Uterus (tissue), 4 donors: Measurements from ENCODE around the gene ELP4. TPM values are rescaled to one million over a fixed set of nuclear protein-coding genes. Genes with fewer than 3 reads are reported as not detected.

Experiments used
- DNase-seq, 2 donors: peaks; one replicate each; pipeline ENCODE4 v3.0.0-alpha.2; 2019 to 2020
- H3K27ac ChIP-seq, 2 donors: fragments of 200-600 bp; sonication (generic); 1 replicate in 1 of 2; 2 replicates in 1 of 2; pipeline ENCODE4 v1.5.1; 2016 to 2018
- H3K27me3 ChIP-seq, 2 donors: fragments of 200-600 bp; sonication (generic); one replicate each; pipeline ENCODE4 v1.5.1; 2018 to 2019; ENCODE audit warnings: control low read depth in 1 of 2
- H3K36me3 ChIP-seq, 2 donors: fragments of 200-600 bp; sonication (generic); one replicate each; pipeline ENCODE4 v1.5.1; 2019; ENCODE audit warnings: control low read depth in 1 of 2
- H3K4me1 ChIP-seq, 2 donors: fragments of 200-600 bp; sonication (generic); one replicate each; pipeline ENCODE4 v1.5.1; 2018 to 2019; ENCODE audit warnings: control low read depth in 1 of 2
- H3K4me3 ChIP-seq, 2 donors: fragments of 200-600 bp; sonication (generic); 1 replicate in 1 of 2; 2 replicates in 1 of 2; pipeline ENCODE4 v1.5.1; 2018 to 2019; ENCODE audit warnings: mild to moderate bottlenecking in 1 of 2
- H3K9me3 ChIP-seq, 2 donors: fragments of 200-600 bp; sonication (generic); one replicate each; pipeline ENCODE4 v1.5.1; 2019; ENCODE audit warnings: control low read depth in 1 of 2
- POLR2A ChIP-seq, 2 donors: fragments of 450-650 bp; IDR thresholded peaks; one replicate each; pipeline ENCODE4 v1.6.1; 2016; ENCODE audit warnings: antibody characterized with exemption in 2 of 2, mild to moderate bottlenecking in 1 of 2, moderate library complexity in 1 of 2
- intact Hi-C: fragments of 100-400 bp; cut with DNase I; formaldehyde crosslinking; loops from one replicate; pipeline ENCODE4 v1.15.1; 2023; ENCODE audit warnings: low total_unique reads
- total RNA-seq, 4 donors: library from RNA; depleted of rRNA in 3 of 4; stranded (reverse); fragments of >200 nt in 3 of 4; gene quantifications; one replicate each; pipeline versions ENCODE4 v1.1.0 to v1.2.4, GENCODE V29; 2014 to 2023
- TF ChIP-seq, protein P1 (sequence below), 4 experiments: fragments of 200-600 bp in 2 of 4; fragments of 450-650 bp in 2 of 4; sonication (generic) in 2 of 4; IDR thresholded peaks; one replicate each; pipeline ENCODE4 v1.5.1; 2016 to 2019; ENCODE audit warnings: antibody characterized with exemption in 4 of 4, mild to moderate bottlenecking in 2 of 4, moderate library complexity in 1 of 4
- donor health status: DM: yes; HTN: yes; CAD: no.

Gene ELP4
- total RNA-seq, 4 donors from 2014 or later = 18.4 to 51.2 (median 21.2) TPM

GRCh38 chr11:31767066-31767465, 257.5 kb downstream of the ELP4 start:
- intact Hi-C loops = no loop called here
- no peak for DNase-seq
- H3K27ac ChIP-seq = no peak overlapping the region
- no peak for TF ChIP-seq POLR2A (IDR thresholded peaks at IDR 0.05)
- TF ChIP-seq, protein P1, sequence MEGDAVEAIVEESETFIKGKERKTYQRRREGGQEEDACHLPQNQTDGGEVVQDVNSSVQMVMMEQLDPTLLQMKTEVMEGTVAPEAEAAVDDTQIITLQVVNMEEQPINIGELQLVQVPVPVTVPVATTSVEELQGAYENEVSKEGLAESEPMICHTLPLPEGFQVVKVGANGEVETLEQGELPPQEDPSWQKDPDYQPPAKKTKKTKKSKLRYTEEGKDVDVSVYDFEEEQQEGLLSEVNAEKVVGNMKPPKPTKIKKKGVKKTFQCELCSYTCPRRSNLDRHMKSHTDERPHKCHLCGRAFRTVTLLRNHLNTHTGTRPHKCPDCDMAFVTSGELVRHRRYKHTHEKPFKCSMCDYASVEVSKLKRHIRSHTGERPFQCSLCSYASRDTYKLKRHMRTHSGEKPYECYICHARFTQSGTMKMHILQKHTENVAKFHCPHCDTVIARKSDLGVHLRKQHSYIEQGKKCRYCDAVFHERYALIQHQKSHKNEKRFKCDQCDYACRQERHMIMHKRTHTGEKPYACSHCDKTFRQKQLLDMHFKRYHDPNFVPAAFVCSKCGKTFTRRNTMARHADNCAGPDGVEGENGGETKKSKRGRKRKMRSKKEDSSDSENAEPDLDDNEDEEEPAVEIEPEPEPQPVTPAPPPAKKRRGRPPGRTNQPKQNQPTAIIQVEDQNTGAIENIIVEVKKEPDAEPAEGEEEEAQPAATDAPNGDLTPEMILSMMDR (IDR thresholded peaks at IDR 0.05) = no peak
- no peaks in the 10 kb centered on the region for H3K36me3 ChIP-seq
- no peak overlapping the region for H3K4me3 ChIP-seq
- no peaks in the 10 kb centered on the region for H3K9me3 ChIP-seq
- H3K4me1 ChIP-seq = no peaks in the 10 kb centered on the region
- no peaks in the 10 kb centered on the region for H3K27me3 ChIP-seq

GRCh38 chr11:31767685-31768084, 258.1 kb downstream of the ELP4 start:
- Histone ChIP-seq H3K9me3 (no peaks in the 10 kb centered on the region), H3K36me3 (no peaks in the 10 kb centered on the region), H3K27me3 (no peaks in the 10 kb centered on the region), H3K4me1 (no peaks in the 10 kb centered on the region), H3K4me3 (no peak overlapping the region), H3K27ac (no peak overlapping the region)
- no peak for DNase-seq
- TF ChIP-seq, protein P1 (IDR thresholded peaks at IDR 0.05) = no peak
- no peak for TF ChIP-seq POLR2A (IDR thresholded peaks at IDR 0.05)
- intact Hi-C loops = no loop called here

- no peaks in the 10 kb centered on the region for H3K27me3 ChIP-seq
- no peak overlapping the region for H3K4me3 ChIP-seq
- H3K36me3 ChIP-seq = no peaks in the 10 kb centered on the region
- H3K27ac ChIP-seq = no peak overlapping the region
- TF ChIP-seq, protein P1 (IDR thresholded peaks at IDR 0.05) = no peak
- TF ChIP-seq POLR2A (IDR thresholded peaks at IDR 0.05) = no peak
- intact Hi-C loops = no loop called here
- no peaks in the 10 kb centered on the region for H3K4me1 ChIP-seq
- DNase-seq = no peak
- H3K9me3 ChIP-seq = no peaks in the 10 kb centered on the region
Observed at GRCh38 chr11:31768749-31769640, 259.4 kb downstream of the ELP4 start.

GRCh38 chr11:31770011-31770700, 260.6 kb downstream of the ELP4 start:
- Histone ChIP-seq H3K36me3 (no peaks in the 10 kb centered on the region), H3K27ac (no peak overlapping the region), H3K9me3 (no peaks in the 10 kb centered on the region), H3K4me3 (no peak overlapping the region), H3K27me3 (no peaks in the 10 kb centered on the region), H3K4me1 (no peaks in the 10 kb centered on the region)
- no peak for TF ChIP-seq POLR2A (IDR thresholded peaks at IDR 0.05)
- TF ChIP-seq, protein P1 (IDR thresholded peaks at IDR 0.05) = no peak
- DNase-seq = no peak
- intact Hi-C loops = no loop called here

- Histone ChIP-seq H3K27me3 (no peaks in the 10 kb centered on the region), H3K4me1 (no peaks in the 10 kb centered on the region), H3K36me3 (no peaks in the 10 kb centered on the region), H3K9me3 (no peaks in the 10 kb centered on the region), H3K4me3 (no peak overlapping the region), H3K27ac (no peak overlapping the region)
- intact Hi-C loops = no loop called here
- no peak for DNase-seq
- TF ChIP-seq, protein P1 (IDR thresholded peaks at IDR 0.05) = no peak
- no peak for TF ChIP-seq POLR2A (IDR thresholded peaks at IDR 0.05)
Observed at GRCh38 chr11:31772412-31772811, 262.8 kb downstream of the ELP4 start.
